GM12878 (cell line): ENCODE data around the gene TIMM10. TPM values are rescaled to one million over a fixed set of nuclear protein-coding genes. Genes with fewer than 3 reads are reported as not detected.
A peak's percentile ranks its signal among the peaks of the same experiment; 100 is the strongest.

Experiments used
- BHLHE40 ChIP-seq, 2 experiments: fragments of 450-650 bp in 1 of 2; IDR thresholded peaks; 2 replicates each; pipeline ENCODE4 v1.6.1; 2011 to 2017; ENCODE audit warnings: low read depth in 2 of 2, borderline replicate concordance in 1 of 2, improper control_type of control experiment in 1 of 2, low read length in 1 of 2, mild to moderate bottlenecking in 1 of 2
- DPF2 ChIP-seq: fragments of 450-650 bp; IDR thresholded peaks from 2 replicates; pipeline ENCODE4 v1.6.1; 2017; ENCODE audit warnings: mild to moderate bottlenecking
- IKZF2 ChIP-seq, 2 experiments: fragments of 450-650 bp; IDR thresholded peaks; 2 replicates each; pipeline ENCODE4 v1.6.1; 2017; ENCODE audit warnings: mild to moderate bottlenecking in 2 of 2, moderate library complexity in 2 of 2
- IRF3 ChIP-seq: fragments of 450-650 bp; IDR thresholded peaks from 2 replicates; pipeline ENCODE4 v1.6.1; 2014; ENCODE audit warnings: mild to moderate bottlenecking
- IRF4 ChIP-seq: IDR thresholded peaks from 2 replicates; pipeline ENCODE4 v1.6.1; 2011; ENCODE audit warnings: low read depth, low read length
- MLLT1 ChIP-seq: fragments of 450-650 bp; IDR thresholded peaks from 2 replicates; pipeline ENCODE4 v1.6.1; 2016; ENCODE audit warnings: mild to moderate bottlenecking
- MXI1 ChIP-seq: fragments of 150-350 bp; IDR thresholded peaks from 2 replicates; pipeline ENCODE4 v1.6.1; 2011; ENCODE audit warnings: low read depth, mild to moderate bottlenecking, inconsistent platforms, low read length, improper control_type of control experiment
- NR2F1 ChIP-seq: fragments of 450-650 bp; conservative IDR thresholded peaks from 2 replicates; pipeline ENCODE4 v1.6.1; 2017; ENCODE audit warnings: mild to moderate bottlenecking
- PML ChIP-seq: IDR thresholded peaks from 2 replicates; pipeline ENCODE4 v1.6.1; 2012; ENCODE audit warnings: low read length, inconsistent platforms
- RFX5 ChIP-seq: IDR thresholded peaks from 2 replicates; pipeline ENCODE4 v1.6.1; 2011; ENCODE audit warnings: low read depth, low read length, improper control_type of control experiment
- SREBF2 ChIP-seq: IDR thresholded peaks from 2 replicates; pipeline ENCODE4 v1.6.1; 2012; ENCODE audit warnings: mild to moderate bottlenecking, low read length
- TARDBP ChIP-seq: IDR thresholded peaks from 2 replicates; pipeline ENCODE4 v1.6.1; 2016; ENCODE audit warnings: borderline replicate concordance
- ZNF217 ChIP-seq: fragments of 450-650 bp; IDR thresholded peaks from 2 replicates; pipeline ENCODE4 v1.6.1; 2017; ENCODE audit warnings: antibody characterized with exemption, mild to moderate bottlenecking
- polyA plus RNA-seq, 11 experiments: library from polyadenylated mRNA; depleted of rRNA in 4 of 11; unstranded in 6 of 11; stranded (reverse) in 5 of 11; fragments of >200 nt; fragmentation: Nextera tagmentation in 4 of 11; fragmentation: Illumina TruSeq in 1 of 11; extraction: Ambion mirVana in 4 of 11; extraction: Trizol in 1 of 11; gene quantifications; 1 replicate in 1 of 11; 2 replicates in 10 of 11; pipeline versions ENCODE4 v1.2.1 to v1.2.3, GENCODE V29; 2011 to 2016; ENCODE audit warnings: inconsistent platforms in 2 of 11, missing spikeins in 2 of 11, low read depth in 1 of 11
- total RNA-seq, 4 experiments: library from RNA; depleted of rRNA in 3 of 4; stranded (reverse); fragments of >200 nt in 3 of 4; fragmentation: Illumina TruSeq in 1 of 4; extraction: Trizol in 1 of 4; gene quantifications; 2 replicates each; pipeline versions ENCODE4 v1.2.1 to v1.2.3, GENCODE V29; 2013 to 2021
- TF ChIP-seq, protein P1 (sequence below): fragments of 450-650 bp; IDR thresholded peaks from 2 replicates; pipeline ENCODE4 v1.6.1; 2017; ENCODE audit warnings: mild to moderate bottlenecking, low read depth, inconsistent platforms; ENCODE audit not compliant: poor library complexity, severe bottlenecking
- TF ChIP-seq, protein P2 (sequence below): IDR thresholded peaks from 2 replicates; pipeline ENCODE4 v1.6.1; 2012; ENCODE audit warnings: low read length, inconsistent platforms
- TF ChIP-seq, protein P3 (sequence below): fragments of 450-650 bp; formaldehyde crosslinking; IDR thresholded peaks from 2 replicates; pipeline ENCODE4 v1.4.0; 2022; ENCODE audit warnings: mild to moderate bottlenecking, moderate library complexity
- TF ChIP-seq, protein P4 (sequence below): fragments of 450-650 bp; IDR thresholded peaks from 2 replicates; pipeline ENCODE4 v1.6.1; 2017; ENCODE audit warnings: mild to moderate bottlenecking, moderate library complexity

The TIMM10 gene
- total and polyA plus RNA-seq, 10 of the 15 experiments (the other 5 are each of a cell fraction or from before 2014, with no cell fraction given) = 148 to 898 (median 206) TPM

- TF ChIP-seq, protein P1, sequence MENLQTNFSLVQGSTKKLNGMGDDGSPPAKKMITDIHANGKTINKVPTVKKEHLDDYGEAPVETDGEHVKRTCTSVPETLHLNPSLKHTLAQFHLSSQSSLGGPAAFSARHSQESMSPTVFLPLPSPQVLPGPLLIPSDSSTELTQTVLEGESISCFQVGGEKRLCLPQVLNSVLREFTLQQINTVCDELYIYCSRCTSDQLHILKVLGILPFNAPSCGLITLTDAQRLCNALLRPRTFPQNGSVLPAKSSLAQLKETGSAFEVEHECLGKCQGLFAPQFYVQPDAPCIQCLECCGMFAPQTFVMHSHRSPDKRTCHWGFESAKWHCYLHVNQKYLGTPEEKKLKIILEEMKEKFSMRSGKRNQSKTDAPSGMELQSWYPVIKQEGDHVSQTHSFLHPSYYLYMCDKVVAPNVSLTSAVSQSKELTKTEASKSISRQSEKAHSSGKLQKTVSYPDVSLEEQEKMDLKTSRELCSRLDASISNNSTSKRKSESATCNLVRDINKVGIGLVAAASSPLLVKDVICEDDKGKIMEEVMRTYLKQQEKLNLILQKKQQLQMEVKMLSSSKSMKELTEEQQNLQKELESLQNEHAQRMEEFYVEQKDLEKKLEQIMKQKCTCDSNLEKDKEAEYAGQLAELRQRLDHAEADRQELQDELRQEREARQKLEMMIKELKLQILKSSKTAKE = peak; percentile 93
- TF ChIP-seq TARDBP = no peak
- TF ChIP-seq, protein P2, sequence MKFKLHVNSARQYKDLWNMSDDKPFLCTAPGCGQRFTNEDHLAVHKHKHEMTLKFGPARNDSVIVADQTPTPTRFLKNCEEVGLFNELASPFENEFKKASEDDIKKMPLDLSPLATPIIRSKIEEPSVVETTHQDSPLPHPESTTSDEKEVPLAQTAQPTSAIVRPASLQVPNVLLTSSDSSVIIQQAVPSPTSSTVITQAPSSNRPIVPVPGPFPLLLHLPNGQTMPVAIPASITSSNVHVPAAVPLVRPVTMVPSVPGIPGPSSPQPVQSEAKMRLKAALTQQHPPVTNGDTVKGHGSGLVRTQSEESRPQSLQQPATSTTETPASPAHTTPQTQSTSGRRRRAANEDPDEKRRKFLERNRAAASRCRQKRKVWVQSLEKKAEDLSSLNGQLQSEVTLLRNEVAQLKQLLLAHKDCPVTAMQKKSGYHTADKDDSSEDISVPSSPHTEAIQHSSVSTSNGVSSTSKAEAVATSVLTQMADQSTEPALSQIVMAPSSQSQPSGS = no peak
- 0 out of 2 replicates have a peak, but pooled peaks have one; percentile 44 for TF ChIP-seq DPF2
- TF ChIP-seq, protein P3, sequence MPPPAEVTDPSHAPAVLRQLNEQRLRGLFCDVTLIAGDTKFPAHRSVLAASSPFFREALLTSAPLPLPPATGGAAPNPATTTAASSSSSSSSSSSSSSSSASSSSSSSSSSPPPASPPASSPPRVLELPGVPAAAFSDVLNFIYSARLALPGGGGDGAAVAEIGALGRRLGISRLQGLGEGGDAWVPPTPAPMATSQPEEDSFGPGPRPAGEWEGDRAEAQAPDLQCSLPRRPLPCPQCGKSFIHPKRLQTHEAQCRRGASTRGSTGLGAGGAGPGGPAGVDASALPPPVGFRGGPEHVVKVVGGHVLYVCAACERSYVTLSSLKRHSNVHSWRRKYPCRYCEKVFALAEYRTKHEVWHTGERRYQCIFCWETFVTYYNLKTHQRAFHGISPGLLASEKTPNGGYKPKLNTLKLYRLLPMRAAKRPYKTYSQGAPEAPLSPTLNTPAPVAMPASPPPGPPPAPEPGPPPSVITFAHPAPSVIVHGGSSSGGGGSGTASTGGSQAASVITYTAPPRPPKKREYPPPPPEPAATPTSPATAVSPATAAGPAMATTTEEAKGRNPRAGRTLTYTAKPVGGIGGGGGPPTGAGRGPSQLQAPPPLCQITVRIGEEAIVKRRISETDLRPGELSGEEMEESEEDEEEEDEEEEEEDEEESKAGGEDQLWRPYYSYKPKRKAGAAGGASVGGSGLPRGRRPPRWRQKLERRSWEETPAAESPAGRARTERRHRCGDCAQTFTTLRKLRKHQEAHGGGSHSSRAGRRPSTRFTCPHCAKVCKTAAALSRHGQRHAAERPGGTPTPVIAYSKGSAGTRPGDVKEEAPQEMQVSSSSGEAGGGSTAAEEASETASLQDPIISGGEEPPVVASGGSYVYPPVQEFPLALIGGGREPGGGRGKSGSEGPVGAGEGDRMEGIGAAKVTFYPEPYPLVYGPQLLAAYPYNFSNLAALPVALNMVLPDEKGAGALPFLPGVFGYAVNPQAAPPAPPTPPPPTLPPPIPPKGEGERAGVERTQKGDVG (CRISPR knock-in tag) = no peak
- peak in 1 of 2 experiments; percentile 33; a peak in 1 of 4 replicates for TF ChIP-seq IKZF2 (IDR thresholded peaks at IDR 0.05)
- no peak for TF ChIP-seq PML
- TF ChIP-seq, protein P4, sequence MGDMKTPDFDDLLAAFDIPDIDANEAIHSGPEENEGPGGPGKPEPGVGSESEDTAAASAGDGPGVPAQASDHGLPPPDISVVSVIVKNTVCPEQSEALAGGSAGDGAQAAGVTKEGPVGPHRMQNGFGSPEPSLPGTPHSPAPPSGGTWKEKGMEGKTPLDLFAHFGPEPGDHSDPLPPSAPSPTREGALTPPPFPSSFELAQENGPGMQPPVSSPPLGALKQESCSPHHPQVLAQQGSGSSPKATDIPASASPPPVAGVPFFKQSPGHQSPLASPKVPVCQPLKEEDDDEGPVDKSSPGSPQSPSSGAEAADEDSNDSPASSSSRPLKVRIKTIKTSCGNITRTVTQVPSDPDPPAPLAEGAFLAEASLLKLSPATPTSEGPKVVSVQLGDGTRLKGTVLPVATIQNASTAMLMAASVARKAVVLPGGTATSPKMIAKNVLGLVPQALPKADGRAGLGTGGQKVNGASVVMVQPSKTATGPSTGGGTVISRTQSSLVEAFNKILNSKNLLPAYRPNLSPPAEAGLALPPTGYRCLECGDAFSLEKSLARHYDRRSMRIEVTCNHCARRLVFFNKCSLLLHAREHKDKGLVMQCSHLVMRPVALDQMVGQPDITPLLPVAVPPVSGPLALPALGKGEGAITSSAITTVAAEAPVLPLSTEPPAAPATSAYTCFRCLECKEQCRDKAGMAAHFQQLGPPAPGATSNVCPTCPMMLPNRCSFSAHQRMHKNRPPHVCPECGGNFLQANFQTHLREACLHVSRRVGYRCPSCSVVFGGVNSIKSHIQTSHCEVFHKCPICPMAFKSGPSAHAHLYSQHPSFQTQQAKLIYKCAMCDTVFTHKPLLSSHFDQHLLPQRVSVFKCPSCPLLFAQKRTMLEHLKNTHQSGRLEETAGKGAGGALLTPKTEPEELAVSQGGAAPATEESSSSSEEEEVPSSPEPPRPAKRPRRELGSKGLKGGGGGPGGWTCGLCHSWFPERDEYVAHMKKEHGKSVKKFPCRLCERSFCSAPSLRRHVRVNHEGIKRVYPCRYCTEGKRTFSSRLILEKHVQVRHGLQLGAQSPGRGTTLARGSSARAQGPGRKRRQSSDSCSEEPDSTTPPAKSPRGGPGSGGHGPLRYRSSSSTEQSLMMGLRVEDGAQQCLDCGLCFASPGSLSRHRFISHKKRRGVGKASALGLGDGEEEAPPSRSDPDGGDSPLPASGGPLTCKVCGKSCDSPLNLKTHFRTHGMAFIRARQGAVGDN = peak; percentile 31; the same call in 1 of the 2 replicates
- TF ChIP-seq BHLHE40 (IDR thresholded peaks at IDR 0.05; ENCODE audit: borderline replicate concordance in 1 of 2, low read depth in 2 of 2, low read length in 1 of 2) = peak in 1 of 2 experiments; percentile 49; a peak in 2 of 4 replicates
- TF ChIP-seq MXI1 = no peak
- no peak for TF ChIP-seq RFX5
- no peak for TF ChIP-seq IRF4
- no peak for TF ChIP-seq SREBF2
- no peak for TF ChIP-seq IRF3
- TF ChIP-seq ZNF217 = no peak
- no peak for TF ChIP-seq MLLT1
- peak; percentile 39; the same call in 1 of the 2 replicates for TF ChIP-seq NR2F1
Measured at GRCh38 chr11:57547854-57548377, 17.4 kb upstream of the TIMM10 start (continued).
